Pancreas (tissue), 10 donors: ENCODE measurements around the gene ISLR2. TPM values are rescaled to one million over a fixed set of nuclear protein-coding genes. Genes with fewer than 3 reads are reported as not detected.
"Not testable (repeated sequence)": the region's sequence is repeated elsewhere in the genome, so short reads cannot be mapped to it uniquely, and the experiment has no call there.

ENCODE experiments used
- ATAC-seq, 4 donors: fragments of 200-7000 bp; cut with Tn5 transposase; one replicate each; pipeline versions ENCODE4 v1.8.0 to v1.9.1; 2020; ENCODE audit warnings: mild to moderate bottlenecking in 4 of 4, moderate library complexity in 4 of 4
- DNase-seq, 6 donors: peaks; one replicate each; pipeline ENCODE4 v3.0.0-alpha.2; 2020
- FAIRE-seq: peaks from 2 replicates; lab custom pipeline; 2012; peaks lifted over from hg19 to GRCh38; lab: Jason Lieb, UNC
- H3K27ac ChIP-seq, 4 donors: fragments of 200-600 bp; sonication (generic); 1 replicate in 3 of 4; 2 replicates in 1 of 4; pipeline versions ENCODE4 v1.5.0 to v1.8.0; 2020
- H3K27me3 ChIP-seq, 4 donors: fragments of 200-600 bp; one replicate each; pipeline ENCODE4 v1.8.0; 2021
- H3K36me3 ChIP-seq, 3 donors: fragments of 200-600 bp; sonication (generic) in 1 of 3; one replicate each; pipeline versions ENCODE4 v1.5.0 to v1.8.0; 2020 to 2021
- H3K4me1 ChIP-seq, 3 donors: fragments of 200-600 bp; one replicate each; pipeline ENCODE4 v1.8.0; 2021
- H3K4me3 ChIP-seq, 4 donors: fragments of 200-600 bp; sonication (generic) in 2 of 4; one replicate each; pipeline versions ENCODE4 v1.5.0 to v1.8.0; 2020 to 2021
- H3K9me3 ChIP-seq, 4 donors: fragments of 200-600 bp; one replicate each; pipeline ENCODE4 v1.8.0; 2021
- CTCF ChIP-seq, 4 donors: fragments of 200-600 bp; sonication (generic) in 3 of 4; IDR thresholded peaks; one replicate each; pipeline versions ENCODE4 v1.5.0 to v1.8.0; 2021; ENCODE audit warnings: antibody characterized with exemption in 4 of 4
- WGBS, 2 donors: extraction: QIAGEN DNeasy Blood & Tissue Kit; methylation state at CpG; one replicate each; pipeline ENCODE4 v1.1.7; 2013; 5-methylcytosine and 5-hydroxymethylcytosine counted together
- intact Hi-C, 3 donors: fragments of 100-400 bp; cut with DNase I; formaldehyde crosslinking; loops; one replicate each; pipeline versions ENCODE4 v1.11.1 to v1.14.2; 2022
- polyA plus RNA-seq, 2 donors: library from polyadenylated mRNA; stranded (reverse); fragments of 200-250 nt; gene quantifications; one replicate each; pipeline ENCODE4 v1.2.3, GENCODE V29; 2013
- total RNA-seq, 6 donors: library from RNA; stranded (reverse); fragmentation: NEBNext Ultra II Directional in 4 of 6; extraction: Animal tissue kit (Norgen Biotek cat#: 25700) in 4 of 6; gene quantifications; one replicate each; pipeline versions ENCODE4 v1.2.1 to v1.2.4, GENCODE V29; 2021 to 2023
- donor health status: healthy with polysubstance abuse.
- donor health status: DM: no; HTN: no; CAD: no; lungs with moderate emphysema.
- donor health status: DM: no; HTN: no; CAD: no.
- donor health status: control.
- donor health status: control.
- donor health status: Bipolar disorder and iron deficiency.
- donor health status: DM: yes; HTN: yes; CAD: no.
- donor health status: DM: no; HTN: no; CAD: no.
- donor health status: DM: no; HTN: no; CAD: no.
- donor health status: DM: yes; HTN: yes; CAD: no.

The ISLR2 gene
- total RNA-seq (under 1 TPM; 0.08 to 0.50 (median 0.16) TPM), polyA plus RNA-seq (under 1 TPM; 0.23 to 0.31 TPM)

GRCh38 chr15:74130155-74130848 lies at the start of gene ISLR2:
Gene ISLR2 (plus strand): TSS chr15:74130586. CDS start chr15:74132755, 2,169 bp downstream.
- Histone ChIP-seq H3K27me3 (peaks cover 0 to 49% (median 5%) of the 10 kb centered on the region in 4 donors), H3K27ac (no peak within 1 kb of the TSS), H3K4me1 (peaks cover 0 to 10% (median 4%) of the 10 kb centered on the region in 3 donors), H3K4me3 (no peak within 1 kb of the TSS), H3K36me3 (no peaks in the 10 kb centered on the region), H3K9me3 (no peaks in the 10 kb centered on the region)
- intact Hi-C loops, result no loop called here
- TF ChIP-seq CTCF (IDR thresholded peaks at IDR 0.05), result no peak
- no peak for DNase-seq
- no peak for ATAC-seq
- 2 to 3% methylated on average over 53 of the region's 53 CpGs for WGBS, 2 donors
- FAIRE-seq, result no peak

GRCh38 chr15:74082450-74082849 lies 47.9 kb upstream of the ISLR2 start, which contains the start of gene GOLGA6A:
Gene GOLGA6A (minus strand): TSS chr15:74082550. CDS start chr15:74082509, 41 bp downstream.
- ATAC-seq, H3K4me3 ChIP-seq, FAIRE-seq, H3K4me1 ChIP-seq, H3K27ac ChIP-seq, DNase-seq, intact Hi-C loops, H3K27me3 ChIP-seq, H3K9me3 ChIP-seq, H3K36me3 ChIP-seq: not testable (repeated sequence)
- WGBS, 2 donors, result no CpG with 5 or more reads among the region's 7 CpGs

- FAIRE-seq, H3K4me1 ChIP-seq, H3K27me3 ChIP-seq, DNase-seq, ATAC-seq, H3K27ac ChIP-seq, H3K9me3 ChIP-seq, intact Hi-C loops, H3K4me3 ChIP-seq, H3K36me3 ChIP-seq: not testable (repeated sequence)
- WGBS, 2 donors, result no CpG with 5 or more reads among the region's 2 CpGs
Observed at GRCh38 chr15:74094567-74094966, 35.8 kb upstream of the ISLR2 start.

- DNase-seq, H3K27me3 ChIP-seq, H3K36me3 ChIP-seq, intact Hi-C loops, FAIRE-seq, H3K4me3 ChIP-seq, H3K4me1 ChIP-seq, H3K27ac ChIP-seq, ATAC-seq, H3K9me3 ChIP-seq: not testable (repeated sequence)
- WGBS, 2 donors, result 59 to 67% methylated on average over 5 to 8 of the region's 10 CpGs
Observed at GRCh38 chr15:74095610-74096009, 34.8 kb upstream of the ISLR2 start.

GRCh38 chr15:74096753-74097474 lies 33.5 kb upstream of the ISLR2 start:
- H3K9me3 ChIP-seq, H3K27me3 ChIP-seq, H3K36me3 ChIP-seq, FAIRE-seq, H3K4me1 ChIP-seq, H3K4me3 ChIP-seq, intact Hi-C loops, ATAC-seq, DNase-seq, H3K27ac ChIP-seq: not testable (repeated sequence)
- WGBS, 2 donors, result no CpG with 5 or more reads among the region's 27 CpGs

GRCh38 chr15:74099963-74100733 lies 30.2 kb upstream of the ISLR2 start:
- H3K27me3 ChIP-seq, H3K36me3 ChIP-seq, H3K9me3 ChIP-seq, intact Hi-C loops, H3K27ac ChIP-seq, H3K4me1 ChIP-seq: not testable (repeated sequence)
- ATAC-seq (peak; percentile 97 to 99 (median 98)), FAIRE-seq (peak; percentile 84), DNase-seq (peak; percentile 85 to 96 (median 92))
- H3K4me3 ChIP-seq, result peak overlapping the region; percentile 26 to 54 (median 29)
- WGBS, 2 donors, result 3 to 4% methylated on average over 29 to 35 of the region's 45 CpGs

GRCh38 chr15:74108111-74108510 lies 22.3 kb upstream of the ISLR2 start:
- H3K27ac ChIP-seq, result no peak overlapping the region
- no peak for FAIRE-seq

GRCh38 chr15:74108611-74109010 lies 21.8 kb upstream of the ISLR2 start:
- DNase-seq, ATAC-seq, intact Hi-C loops, FAIRE-seq, H3K9me3 ChIP-seq, H3K4me1 ChIP-seq, H3K27me3 ChIP-seq, H3K27ac ChIP-seq, H3K4me3 ChIP-seq, H3K36me3 ChIP-seq: not testable (repeated sequence)
- WGBS, 2 donors, result 67 to 82% methylated on average over 6 of the region's 6 CpGs

More at GRCh38 chr15:74108111-74108510, 22.3 kb upstream of the ISLR2 start:
- H3K4me3 ChIP-seq, result no peak overlapping the region
- H3K9me3 ChIP-seq, result no peaks in the 10 kb centered on the region
- no peaks in the 10 kb centered on the region for H3K36me3 ChIP-seq
- H3K27me3 ChIP-seq, result no peaks in the 10 kb centered on the region
- H3K4me1 ChIP-seq, result no peaks in the 10 kb centered on the region
- 70 to 74% methylated on average over 5 of the region's 5 CpGs for WGBS, 2 donors
- DNase-seq, result no peak
- ATAC-seq, result no peak
- intact Hi-C loops, result no loop called here
- TF ChIP-seq CTCF (IDR thresholded peaks at IDR 0.05), result no peak
